ENCODE measurements around the gene NSF. TPM values are rescaled to one million over a fixed set of nuclear protein-coding genes. Genes with fewer than 3 reads are reported as not detected.

Gene NSF
- total RNA-seq, 2 experiments from 2014 or later = 49.8 to 52.8 TPM

Other genes starting within 250 kb of the NSF start
- gene ARL17B, start 228.9 kb upstream of the NSF start, total RNA-seq = 10 to 100 TPM; 23.2 to 23.8 TPM
- gene LRRC37A2, start 78.2 kb upstream of the NSF start, total RNA-seq = 10 to 100 TPM; 23.6 TPM
- 10 to 100 TPM; 24.0 to 25.6 TPM for gene ARL17A, start 11.0 kb upstream of the NSF start, total RNA-seq
- not detected for gene WNT3, start 228.0 kb downstream of the NSF start, total RNA-seq